ENCODE results near the gene PLCB2. TPM values are rescaled to one million over a fixed set of nuclear protein-coding genes. Genes with fewer than 3 reads are reported as not detected.

PLCB2 gene
- polyA plus RNA-seq, 1 of the 3 experiments (the other 2 are of a cell fraction): 0.15 TPM

DNA sequence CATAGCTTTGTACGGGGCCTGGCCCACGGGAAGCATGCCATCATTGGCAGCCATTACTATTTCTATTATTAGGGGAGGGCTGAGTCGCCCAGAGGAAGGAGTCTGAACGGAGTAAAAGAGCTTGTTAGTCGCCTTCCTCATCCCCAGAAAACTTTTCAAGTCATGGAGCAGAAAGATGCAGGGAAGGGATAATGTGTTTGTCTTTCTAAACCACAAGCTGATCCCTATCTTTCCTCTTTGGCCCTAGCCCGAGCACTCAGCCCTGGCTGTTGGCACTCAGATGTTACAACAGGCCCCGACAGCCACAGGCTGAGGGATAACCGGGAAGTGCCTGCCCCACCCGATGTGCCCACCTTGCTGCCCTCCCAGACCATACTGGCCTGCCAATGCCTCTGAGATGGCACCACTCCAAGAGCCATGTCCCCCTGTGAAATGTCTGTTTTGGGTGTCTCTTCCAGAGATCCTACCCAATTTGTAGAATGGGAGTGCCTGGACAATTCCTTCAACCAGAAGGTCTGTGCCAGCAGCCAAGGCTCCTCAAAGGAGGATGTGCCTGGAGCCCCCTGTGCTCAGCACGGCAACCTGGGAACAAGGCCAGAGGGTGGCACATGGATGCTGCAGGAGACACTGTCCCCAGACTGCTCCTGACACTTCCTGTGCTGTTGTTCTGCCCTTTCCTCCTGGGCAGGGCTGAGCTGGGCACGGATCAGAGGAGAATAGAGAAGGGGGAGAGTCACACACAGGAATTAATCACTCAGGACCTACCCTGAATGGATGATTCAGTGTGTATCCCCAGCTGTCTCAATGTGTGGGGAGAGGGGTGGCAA lies 58.0 kb downstream of the PLCB2 start:
- DNase-seq: peak; percentile 70
- peaks cover 13% of the 10 kb centered on the region for H4K20me1 ChIP-seq (ENCODE audit: insufficient read depth)
- H3K79me2 ChIP-seq (ENCODE audit: insufficient read depth): no peaks in the 10 kb centered on the region
- H3K9me2 ChIP-seq: no peaks in the 10 kb centered on the region
- POLR2A ChIA-PET: interaction anchor here (1.6 kb wide), 1 partner anchor 15 kb away, joined by 3 read pairs; no protein-coding TSS in a partner anchor
- H2AFZ ChIP-seq (ENCODE audit: low read depth): peak overlapping the region; percentile 33; the same call in 1 of the 2 replicates
- 33% methylated on average over 11 of the region's 11 CpGs for WGBS (ENCODE audit: low lambda C conversion rate)
- H3K27me3 ChIP-seq (ENCODE audit: insufficient read depth): peaks cover 30% of the 10 kb centered on the region
- peak overlapping the region; percentile 59 for H3K4me2 ChIP-seq
- H3K36me3 ChIP-seq (replicated peaks in 1 of 2; ENCODE audit: control insufficient read depth in 1 of 2, insufficient read depth in 2 of 2, low read length in 1 of 2): no peaks in the 10 kb centered on the region
- no peak overlapping the region for H3K9ac ChIP-seq
- H3K27ac ChIP-seq (ENCODE audit: low read depth in 2 of 2, low read length in 1 of 2): peak overlapping the region; percentile 17 to 77; a peak in 3 of 4 replicates
- no peaks in the 10 kb centered on the region for H3K9me3 ChIP-seq
- H3K4me1 ChIP-seq (ENCODE audit: control insufficient read depth in 1 of 2, insufficient read depth in 2 of 2, low read depth in 1 of 2, low read length in 1 of 2): peaks cover 13 to 35% of the 10 kb centered on the region in 2 experiments
- CTCF ChIA-PET: interaction anchor here (0.9 to 34.5 kb wide), 8 partner anchors 9 to 60 kb away, joined by 3 to 720 read pairs (median 3); partner anchors contain the start of gene PLCB2
- H3K4me3 ChIP-seq (ENCODE audit: low read depth in 2 of 2, low read length in 1 of 2): no peak overlapping the region
- H3F3A ChIP-seq (replicated peaks; ENCODE audit: insufficient read depth): peaks cover 22% of the 10 kb centered on the region
- TF ChIP-seq RXRA (IDR thresholded peaks at IDR 0.05; ENCODE audit: borderline replicate concordance, low read depth): no peak
- peak; percentile 80 for TF ChIP-seq TCF12 (IDR thresholded peaks at IDR 0.05)
- TF ChIP-seq, protein P1, sequence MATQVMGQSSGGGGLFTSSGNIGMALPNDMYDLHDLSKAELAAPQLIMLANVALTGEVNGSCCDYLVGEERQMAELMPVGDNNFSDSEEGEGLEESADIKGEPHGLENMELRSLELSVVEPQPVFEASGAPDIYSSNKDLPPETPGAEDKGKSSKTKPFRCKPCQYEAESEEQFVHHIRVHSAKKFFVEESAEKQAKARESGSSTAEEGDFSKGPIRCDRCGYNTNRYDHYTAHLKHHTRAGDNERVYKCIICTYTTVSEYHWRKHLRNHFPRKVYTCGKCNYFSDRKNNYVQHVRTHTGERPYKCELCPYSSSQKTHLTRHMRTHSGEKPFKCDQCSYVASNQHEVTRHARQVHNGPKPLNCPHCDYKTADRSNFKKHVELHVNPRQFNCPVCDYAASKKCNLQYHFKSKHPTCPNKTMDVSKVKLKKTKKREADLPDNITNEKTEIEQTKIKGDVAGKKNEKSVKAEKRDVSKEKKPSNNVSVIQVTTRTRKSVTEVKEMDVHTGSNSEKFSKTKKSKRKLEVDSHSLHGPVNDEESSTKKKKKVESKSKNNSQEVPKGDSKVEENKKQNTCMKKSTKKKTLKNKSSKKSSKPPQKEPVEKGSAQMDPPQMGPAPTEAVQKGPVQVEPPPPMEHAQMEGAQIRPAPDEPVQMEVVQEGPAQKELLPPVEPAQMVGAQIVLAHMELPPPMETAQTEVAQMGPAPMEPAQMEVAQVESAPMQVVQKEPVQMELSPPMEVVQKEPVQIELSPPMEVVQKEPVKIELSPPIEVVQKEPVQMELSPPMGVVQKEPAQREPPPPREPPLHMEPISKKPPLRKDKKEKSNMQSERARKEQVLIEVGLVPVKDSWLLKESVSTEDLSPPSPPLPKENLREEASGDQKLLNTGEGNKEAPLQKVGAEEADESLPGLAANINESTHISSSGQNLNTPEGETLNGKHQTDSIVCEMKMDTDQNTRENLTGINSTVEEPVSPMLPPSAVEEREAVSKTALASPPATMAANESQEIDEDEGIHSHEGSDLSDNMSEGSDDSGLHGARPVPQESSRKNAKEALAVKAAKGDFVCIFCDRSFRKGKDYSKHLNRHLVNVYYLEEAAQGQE (IDR thresholded peaks at IDR 0.05; ENCODE audit: low read depth, low read length): no peak
- no peak for TF ChIP-seq RAD21 (IDR thresholded peaks at IDR 0.05; ENCODE audit: low read length)
- no peak for TF ChIP-seq FOXM1 (IDR thresholded peaks at IDR 0.05; ENCODE audit: low read depth)
- peak; percentile 49 for TF ChIP-seq PBX3 (IDR thresholded peaks at IDR 0.05)
- 0 out of 2 replicates have a peak, but pooled peaks have one; percentile 23 for TF ChIP-seq RCOR1 (IDR thresholded peaks at IDR 0.05; ENCODE audit: low read length)
- peak; percentile 9; the same call in 1 of the 2 replicates for TF ChIP-seq MXI1 (IDR thresholded peaks at IDR 0.05; ENCODE audit: low read depth, low read length)
- peak; percentile 80 for TF ChIP-seq NFIC (IDR thresholded peaks at IDR 0.05; ENCODE audit: borderline replicate concordance)
- TF ChIP-seq CTCF (IDR thresholded peaks at IDR 0.05): no peak
- TF ChIP-seq ELF1 (IDR thresholded peaks at IDR 0.05): peak; percentile 25; the same call in 1 of the 2 replicates
- TF ChIP-seq GATA2 (CRISPR knock-in tag; IDR thresholded peaks at IDR 0.05): peak; percentile 57
- TF ChIP-seq, protein P2, sequence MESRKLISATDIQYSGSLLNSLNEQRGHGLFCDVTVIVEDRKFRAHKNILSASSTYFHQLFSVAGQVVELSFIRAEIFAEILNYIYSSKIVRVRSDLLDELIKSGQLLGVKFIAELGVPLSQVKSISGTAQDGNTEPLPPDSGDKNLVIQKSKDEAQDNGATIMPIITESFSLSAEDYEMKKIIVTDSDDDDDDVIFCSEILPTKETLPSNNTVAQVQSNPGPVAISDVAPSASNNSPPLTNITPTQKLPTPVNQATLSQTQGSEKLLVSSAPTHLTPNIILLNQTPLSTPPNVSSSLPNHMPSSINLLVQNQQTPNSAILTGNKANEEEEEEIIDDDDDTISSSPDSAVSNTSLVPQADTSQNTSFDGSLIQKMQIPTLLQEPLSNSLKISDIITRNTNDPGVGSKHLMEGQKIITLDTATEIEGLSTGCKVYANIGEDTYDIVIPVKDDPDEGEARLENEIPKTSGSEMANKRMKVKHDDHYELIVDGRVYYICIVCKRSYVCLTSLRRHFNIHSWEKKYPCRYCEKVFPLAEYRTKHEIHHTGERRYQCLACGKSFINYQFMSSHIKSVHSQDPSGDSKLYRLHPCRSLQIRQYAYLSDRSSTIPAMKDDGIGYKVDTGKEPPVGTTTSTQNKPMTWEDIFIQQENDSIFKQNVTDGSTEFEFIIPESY (IDR thresholded peaks at IDR 0.05; ENCODE audit: borderline replicate concordance, low read depth): no peak
- no peak for TF ChIP-seq JUND (IDR thresholded peaks at IDR 0.05)
- TF ChIP-seq SIN3A (IDR thresholded peaks at IDR 0.05; ENCODE audit: borderline replicate concordance, low read depth, low read length): peak; percentile 21; the same call in 1 of the 2 replicates
- peak; percentile 67; the same call in 1 of the 2 replicates for TF ChIP-seq YY1 (IDR thresholded peaks at IDR 0.05; ENCODE audit: low read depth)
- TF ChIP-seq RFX5 (IDR thresholded peaks at IDR 0.05; ENCODE audit: low read length): no peak
- TF ChIP-seq, protein P3, sequence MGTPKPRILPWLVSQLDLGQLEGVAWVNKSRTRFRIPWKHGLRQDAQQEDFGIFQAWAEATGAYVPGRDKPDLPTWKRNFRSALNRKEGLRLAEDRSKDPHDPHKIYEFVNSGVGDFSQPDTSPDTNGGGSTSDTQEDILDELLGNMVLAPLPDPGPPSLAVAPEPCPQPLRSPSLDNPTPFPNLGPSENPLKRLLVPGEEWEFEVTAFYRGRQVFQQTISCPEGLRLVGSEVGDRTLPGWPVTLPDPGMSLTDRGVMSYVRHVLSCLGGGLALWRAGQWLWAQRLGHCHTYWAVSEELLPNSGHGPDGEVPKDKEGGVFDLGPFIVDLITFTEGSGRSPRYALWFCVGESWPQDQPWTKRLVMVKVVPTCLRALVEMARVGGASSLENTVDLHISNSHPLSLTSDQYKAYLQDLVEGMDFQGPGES (IDR thresholded peaks at IDR 0.05; ENCODE audit: low read depth, low read length): no peak
- peak in 1 of 2 experiments; percentile 26; a peak in 1 of 4 replicates for TF ChIP-seq EP300 (IDR thresholded peaks at IDR 0.05; ENCODE audit: borderline replicate concordance in 1 of 2, low read depth in 1 of 2, low read length in 1 of 2)
- no peak for TF ChIP-seq NRF1 (IDR thresholded peaks at IDR 0.05; ENCODE audit: low read depth, low read length)
- TF ChIP-seq USF2 (IDR thresholded peaks at IDR 0.05; ENCODE audit: borderline replicate concordance, low read depth, low read length): no peak

Data from SK-N-SH (cell line).